ENCODE measurements around the gene PDE7B.

- no peak for TF ChIP-seq TEAD4 (IDR thresholded peaks at IDR 0.05; ENCODE audit: low read depth, low read length)
- TF ChIP-seq, protein P1, sequence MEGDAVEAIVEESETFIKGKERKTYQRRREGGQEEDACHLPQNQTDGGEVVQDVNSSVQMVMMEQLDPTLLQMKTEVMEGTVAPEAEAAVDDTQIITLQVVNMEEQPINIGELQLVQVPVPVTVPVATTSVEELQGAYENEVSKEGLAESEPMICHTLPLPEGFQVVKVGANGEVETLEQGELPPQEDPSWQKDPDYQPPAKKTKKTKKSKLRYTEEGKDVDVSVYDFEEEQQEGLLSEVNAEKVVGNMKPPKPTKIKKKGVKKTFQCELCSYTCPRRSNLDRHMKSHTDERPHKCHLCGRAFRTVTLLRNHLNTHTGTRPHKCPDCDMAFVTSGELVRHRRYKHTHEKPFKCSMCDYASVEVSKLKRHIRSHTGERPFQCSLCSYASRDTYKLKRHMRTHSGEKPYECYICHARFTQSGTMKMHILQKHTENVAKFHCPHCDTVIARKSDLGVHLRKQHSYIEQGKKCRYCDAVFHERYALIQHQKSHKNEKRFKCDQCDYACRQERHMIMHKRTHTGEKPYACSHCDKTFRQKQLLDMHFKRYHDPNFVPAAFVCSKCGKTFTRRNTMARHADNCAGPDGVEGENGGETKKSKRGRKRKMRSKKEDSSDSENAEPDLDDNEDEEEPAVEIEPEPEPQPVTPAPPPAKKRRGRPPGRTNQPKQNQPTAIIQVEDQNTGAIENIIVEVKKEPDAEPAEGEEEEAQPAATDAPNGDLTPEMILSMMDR (IDR thresholded peaks at IDR 0.05; ENCODE audit: control extremely low read depth in 1 of 3, insufficient read depth in 1 of 3, low read depth in 1 of 3, low read length in 3 of 3): no peak
- TF ChIP-seq SIX5 (IDR thresholded peaks at IDR 0.05; ENCODE audit: low read depth, low read length): no peak
- TF ChIP-seq CHD7 (IDR thresholded peaks at IDR 0.05; ENCODE audit: insufficient replicate concordance, low read length): no peak
- TF ChIP-seq YY1 (IDR thresholded peaks at IDR 0.05; ENCODE audit: low read depth, low read length): no peak
- TF ChIP-seq ATF3 (IDR thresholded peaks at IDR 0.05; ENCODE audit: insufficient read depth, low read depth, low read length): no peak
- no peak for TF ChIP-seq POU5F1 (IDR thresholded peaks at IDR 0.05; ENCODE audit: low read depth, low read length)
- no peak for TF ChIP-seq BRCA1 (IDR thresholded peaks at IDR 0.05; ENCODE audit: low read depth, low read length)
- TF ChIP-seq MAFK (IDR thresholded peaks at IDR 0.05; ENCODE audit: low read depth, low read length): no peak
These were observed 375.3 kb downstream of the PDE7B start for GRCh38 chr6:136226674-136227377.

All from H1 (cell line).